Spinal cord (tissue), 10 donors: ENCODE results near the gene SENP7. TPM values are rescaled to one million over a fixed set of nuclear protein-coding genes. Genes with fewer than 3 reads are reported as not detected.
A peak's percentile ranks its signal among the peaks of the same experiment; 100 is the strongest.
"Not testable (repeated sequence)": the region's sequence is repeated elsewhere in the genome, so short reads cannot be mapped to it uniquely, and the experiment has no call there.

Source experiments
- DNase-seq, 6 donors: peaks; one replicate each; pipeline versions ENCODE4 v3.0.0 to v3.0.0-alpha.2; 2013 to 2015; ENCODE audit warnings: low spot score in 6 of 6, low read depth in 4 of 6
- H3K27ac ChIP-seq: one replicate; pipeline ENCODE4 v1.5.1; 2013; ENCODE audit warnings: low read depth, low read length, control low read depth
- H3K27me3 ChIP-seq: one replicate; pipeline ENCODE4 v1.6.1; 2013; ENCODE audit warnings: low read length; ENCODE audit not compliant: control insufficient read depth, insufficient read depth
- H3K36me3 ChIP-seq: one replicate; pipeline ENCODE4 v1.6.1; 2013; ENCODE audit warnings: low read length; ENCODE audit not compliant: control insufficient read depth, insufficient read depth
- H3K4me1 ChIP-seq: one replicate; pipeline ENCODE4 v1.6.1; 2013; ENCODE audit warnings: low read length; ENCODE audit not compliant: control insufficient read depth, insufficient read depth
- H3K4me3 ChIP-seq: one replicate; pipeline ENCODE4 v1.5.1; 2013; ENCODE audit warnings: low read depth, low read length, control low read depth
- H3K9me3 ChIP-seq: one replicate; pipeline ENCODE4 v1.6.1; 2013; ENCODE audit warnings: low read length; ENCODE audit not compliant: control insufficient read depth, insufficient read depth
- WGBS: methylation state at CpG from one replicate; pipeline ENCODE4 v1.1.5; 2013; ENCODE audit warnings: missing lambda C conversion rate; ENCODE audit not compliant: insufficient coverage; 5-methylcytosine and 5-hydroxymethylcytosine counted together
- polyA plus RNA-seq, 2 donors: library from polyadenylated mRNA; unstranded; fragments of 120-200 nt; gene quantifications; one replicate each; pipeline ENCODE4 v1.2.1, GENCODE V29; 2013; ENCODE audit not compliant: insufficient read length in 2 of 2
- total RNA-seq, 2 donors: library from RNA; depleted of rRNA in 1 of 2; stranded (reverse); fragments of 120-200 nt in 1 of 2; fragments of >200 nt in 1 of 2; gene quantifications; one replicate each; pipeline versions ENCODE4 v1.2.3 to v1.2.4, GENCODE V29; 2013 to 2014
- donor health status: healthy.

SENP7 gene
- total and polyA plus RNA-seq, 4 donors: 43.2 to 84.0 (median 61.4) TPM

- 96% methylated on average over 2 of the region's 2 CpGs for WGBS
- H3K4me3 ChIP-seq: no peak overlapping the region
- no peaks in the 10 kb centered on the region for H3K27me3 ChIP-seq
- H3K4me1 ChIP-seq: no peaks in the 10 kb centered on the region
- DNase-seq: no peak
- no peaks in the 10 kb centered on the region for H3K36me3 ChIP-seq
- no peak overlapping the region for H3K27ac ChIP-seq
- peaks cover 2% of the 10 kb centered on the region for H3K9me3 ChIP-seq
These were observed 48.8 kb downstream of the SENP7 start for GRCh38 chr3:101464235-101464634.

GRCh38 chr3:101461451-101461850 lies 51.6 kb downstream of the SENP7 start:
- no peak for DNase-seq
- no peaks in the 10 kb centered on the region for H3K27me3 ChIP-seq
- peaks cover 2% of the 10 kb centered on the region for H3K36me3 ChIP-seq
- no peak overlapping the region for H3K4me3 ChIP-seq
- WGBS: 50% methylated on average over 1 of the region's 4 CpGs
- H3K27ac ChIP-seq: no peak overlapping the region
- no peaks in the 10 kb centered on the region for H3K9me3 ChIP-seq
- H3K4me1 ChIP-seq: no peaks in the 10 kb centered on the region

- WGBS: no CpG with 5 or more reads among the region's 2 CpGs
- Histone ChIP-seq H3K36me3 (peaks cover 2% of the 10 kb centered on the region), H3K27me3 (no peaks in the 10 kb centered on the region), H3K4me3 (no peak overlapping the region), H3K27ac (no peak overlapping the region), H3K9me3 (no peaks in the 10 kb centered on the region), H3K4me1 (no peaks in the 10 kb centered on the region)
- DNase-seq: no peak
These were observed 54.6 kb downstream of the SENP7 start for GRCh38 chr3:101458387-101458786.

GRCh38 chr3:101454629-101455028 lies 58.4 kb downstream of the SENP7 start:
- Histone ChIP-seq H3K4me3 (no peak overlapping the region), H3K27ac (no peak overlapping the region), H3K9me3 (no peaks in the 10 kb centered on the region), H3K36me3 (peaks cover 2% of the 10 kb centered on the region), H3K4me1 (no peaks in the 10 kb centered on the region), H3K27me3 (no peaks in the 10 kb centered on the region)
- DNase-seq: no peak

GRCh38 chr3:101453961-101454360 lies 59.1 kb downstream of the SENP7 start:
- Histone ChIP-seq H3K4me3 (no peak overlapping the region), H3K36me3 (peaks cover 2% of the 10 kb centered on the region), H3K27ac (no peak overlapping the region), H3K9me3 (no peaks in the 10 kb centered on the region), H3K27me3 (no peaks in the 10 kb centered on the region), H3K4me1 (no peaks in the 10 kb centered on the region)
- no peak for DNase-seq
- WGBS: no CpG with 5 or more reads among the region's 3 CpGs

GRCh38 chr3:101438641-101439040 lies 74.4 kb downstream of the SENP7 start:
- not testable (repeated sequence) for H3K4me1 ChIP-seq, H3K27me3 ChIP-seq, H3K27ac ChIP-seq, DNase-seq, H3K4me3 ChIP-seq, H3K36me3 ChIP-seq
- no CpG with 5 or more reads among the region's 23 CpGs for WGBS
- peaks cover 11% of the 10 kb centered on the region for H3K9me3 ChIP-seq

GRCh38 chr3:101433652-101434051 lies 79.4 kb downstream of the SENP7 start:
- WGBS: no CpG with 5 or more reads among the region's 1 CpG
- DNase-seq: no peak
- no peaks in the 10 kb centered on the region for H3K4me1 ChIP-seq

GRCh38 chr3:101423984-101424888 lies 88.8 kb downstream of the SENP7 start:
- peaks cover 7% of the 10 kb centered on the region for H3K36me3 ChIP-seq
- no peak overlapping the region for H3K27ac ChIP-seq
- no peak overlapping the region for H3K4me3 ChIP-seq
- no peak for DNase-seq
- 99% methylated on average over 6 of the region's 11 CpGs for WGBS
- no peaks in the 10 kb centered on the region for H3K27me3 ChIP-seq
- H3K9me3 ChIP-seq: peaks cover 5% of the 10 kb centered on the region
- H3K4me1 ChIP-seq: no peaks in the 10 kb centered on the region

More at GRCh38 chr3:101433652-101434051, 79.4 kb downstream of the SENP7 start:
- peaks cover 16% of the 10 kb centered on the region for H3K9me3 ChIP-seq
- H3K36me3 ChIP-seq: no peaks in the 10 kb centered on the region
- no peak overlapping the region for H3K4me3 ChIP-seq
- no peaks in the 10 kb centered on the region for H3K27me3 ChIP-seq
- no peak overlapping the region for H3K27ac ChIP-seq

- no peaks in the 10 kb centered on the region for H3K4me1 ChIP-seq
- no peak overlapping the region for H3K4me3 ChIP-seq
These were observed 94.2 kb downstream of the SENP7 start for GRCh38 chr3:101418851-101419250.

GRCh38 chr3:101414121-101414520 lies 98.9 kb downstream of the SENP7 start:
- Histone ChIP-seq H3K4me1 (no peaks in the 10 kb centered on the region), H3K27me3 (no peaks in the 10 kb centered on the region), H3K4me3 (no peak overlapping the region), H3K36me3 (no peaks in the 10 kb centered on the region), H3K9me3 (peaks cover under 1% of the 10 kb centered on the region), H3K27ac (no peak overlapping the region)
- WGBS: 93% methylated on average over 4 of the region's 6 CpGs
- peak in 1 of 6 donors; percentile 1 for DNase-seq

More at GRCh38 chr3:101418851-101419250, 94.2 kb downstream of the SENP7 start:
- WGBS: no CpG with 5 or more reads among the region's 1 CpG
- Histone ChIP-seq H3K27ac (no peak overlapping the region), H3K9me3 (no peaks in the 10 kb centered on the region), H3K36me3 (no peaks in the 10 kb centered on the region), H3K27me3 (no peaks in the 10 kb centered on the region)
- DNase-seq: no peak
